DMS53 treated with DMSO at 0.1 percent for 48 hours (cell line): ENCODE measurements around the gene LRRFIP1.

Experiments
- DNase-seq: peaks from one replicate; lab custom pipeline; 2025; ENCODE audit not compliant: unreplicated experiment; lab: John Stamatoyannopoulos, UW

LRRFIP1 gene

GRCh38 chr2:237820421-237820820, 193.0 kb downstream of the LRRFIP1 start:
- no peak for DNase-seq

- no peak for DNase-seq
Measured at GRCh38 chr2:237823544-237823943, 196.2 kb downstream of the LRRFIP1 start.

- DNase-seq: no peak
Measured at GRCh38 chr2:237824085-237824484, 196.7 kb downstream of the LRRFIP1 start.

GRCh38 chr2:237827421-237827987, 200.1 kb downstream of the LRRFIP1 start:
- no peak for DNase-seq
